Brain microvascular endothelial cell (primary cell): Measurements from ENCODE around the gene SIK3.

Experiments
- DNase-seq: peaks from one replicate; pipeline ENCODE4 v3.0.0-alpha.2; 2020
- H3K27ac ChIP-seq: fragments of 250-450 bp; sonication (Bioruptor Pico); 2 replicates; pipeline ENCODE4 v1.5.1; 2020; ENCODE audit warnings: mild to moderate bottlenecking, moderate library complexity
- H3K27me3 ChIP-seq: fragments of 250-450 bp; sonication (Bioruptor Pico); replicated peaks from 2 replicates; pipeline ENCODE4 v1.5.1; 2020; ENCODE audit warnings: mild to moderate bottlenecking
- H3K36me3 ChIP-seq: fragments of 250-450 bp; sonication (Bioruptor Pico); replicated peaks from 2 replicates; pipeline ENCODE4 v1.5.1; 2020; ENCODE audit warnings: mild to moderate bottlenecking
- H3K4me3 ChIP-seq: 2 replicates; pipeline ENCODE4 v1.5.1; 2011; ENCODE audit warnings: low read depth, mild to moderate bottlenecking, control low read depth, low read length, moderate library complexity
- CTCF ChIP-seq: IDR thresholded peaks from 2 replicates; pipeline ENCODE4 v1.5.1; 2011; ENCODE audit warnings: low read depth, mild to moderate bottlenecking, moderate library complexity, low read length, control low read depth, inconsistent platforms; ENCODE audit errors: missing control alignments
- in situ Hi-C: cut with HindIII; loops from 2 replicates; pipeline ENCODE4 v1.10.0; 2017; ENCODE audit warnings: low sequenced_read_pairs, low pct_ligation_motif_present

SIK3 gene

GRCh38 chr11:117110294-117110950 is 12.2 kb upstream of the SIK3 start:
- in situ Hi-C loops, result no loop called here
- Histone ChIP-seq H3K27me3 (no peaks in the 10 kb centered on the region), H3K36me3 (no peaks in the 10 kb centered on the region), H3K4me3 (no peak overlapping the region), H3K27ac (no peak overlapping the region)
- TF ChIP-seq CTCF, result no peak
- DNase-seq, result no peak

DNA sequence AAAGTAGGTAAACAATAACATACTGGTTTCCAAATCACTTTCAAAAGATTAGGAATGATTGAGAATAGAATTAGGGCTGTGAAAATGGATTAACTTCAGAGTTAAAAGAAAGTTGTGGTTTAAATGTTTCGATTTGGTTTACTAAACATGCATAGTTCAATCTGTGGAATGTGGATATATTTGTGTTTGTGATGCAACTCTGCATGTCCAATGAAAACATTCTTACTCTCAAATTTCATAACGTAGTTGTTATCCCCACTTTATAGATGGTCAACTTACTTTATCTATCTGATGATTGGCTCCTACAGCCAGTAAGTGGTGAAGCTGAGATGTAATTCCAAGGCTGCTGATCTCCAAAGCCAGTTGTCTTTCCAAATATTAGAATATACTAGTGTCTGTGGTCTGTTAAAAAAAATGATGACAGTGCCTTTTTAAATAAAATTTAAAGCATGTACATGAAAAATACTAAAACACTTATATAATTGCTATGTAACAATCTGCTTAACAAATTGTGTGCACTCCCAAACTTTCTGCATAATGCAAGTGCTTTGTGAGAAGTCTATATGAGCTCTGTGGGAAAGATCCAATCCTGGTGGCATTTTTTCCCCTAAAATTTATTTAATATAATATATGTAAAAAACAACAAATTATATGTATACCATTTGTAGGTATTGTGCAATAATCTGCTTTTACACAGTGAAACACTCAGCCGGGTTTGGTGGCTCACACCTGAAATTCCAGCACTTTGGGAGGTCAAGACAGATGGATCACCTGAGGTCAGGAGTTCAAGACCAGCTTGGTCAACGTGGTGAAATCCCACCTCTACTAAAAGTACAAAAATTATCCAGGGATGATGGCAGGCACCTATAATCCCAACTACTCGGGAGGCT is 9.7 kb upstream of the SIK3 start:
- in situ Hi-C loops, result no loop called here
- no peak for DNase-seq
- TF ChIP-seq CTCF, result no peak
- no peaks in the 10 kb centered on the region for H3K36me3 ChIP-seq
- no peak overlapping the region for H3K27ac ChIP-seq
- H3K4me3 ChIP-seq, result no peak overlapping the region
- H3K27me3 ChIP-seq, result no peaks in the 10 kb centered on the region

DNA sequence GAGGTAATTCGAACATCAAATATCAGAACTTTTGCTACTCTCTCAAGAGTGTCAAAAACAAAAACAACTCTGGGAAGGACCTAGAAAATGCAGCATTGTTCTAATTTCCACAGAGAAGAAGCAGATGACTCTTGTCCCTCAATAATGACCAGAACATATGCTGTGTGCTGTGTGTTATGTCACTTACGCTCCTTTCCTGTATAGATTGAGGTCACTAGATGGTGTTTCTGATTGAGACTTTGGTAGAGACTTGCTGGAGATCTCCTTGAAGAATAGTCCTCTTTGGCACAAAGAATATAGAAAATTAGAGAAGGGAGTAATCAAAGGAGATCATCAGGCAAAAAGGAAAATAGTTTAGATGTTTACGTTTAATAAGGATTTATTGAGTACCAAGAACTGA is 2.3 kb upstream of the SIK3 start:
- DNase-seq, result no peak
- TF ChIP-seq CTCF, result no peak
- in situ Hi-C loops, result no loop called here
- Histone ChIP-seq H3K4me3 (no peak overlapping the region), H3K27ac (no peak overlapping the region), H3K36me3 (no peaks in the 10 kb centered on the region), H3K27me3 (no peaks in the 10 kb centered on the region)

GRCh38 chr11:117099696-117100095 is 1.5 kb upstream of the SIK3 start:
- H3K27ac ChIP-seq, result no peak overlapping the region
- no peaks in the 10 kb centered on the region for H3K27me3 ChIP-seq
- no peak for DNase-seq
- in situ Hi-C loops, result no loop called here
- no peaks in the 10 kb centered on the region for H3K36me3 ChIP-seq
- no peak for TF ChIP-seq CTCF
- no peak overlapping the region for H3K4me3 ChIP-seq

DNA sequence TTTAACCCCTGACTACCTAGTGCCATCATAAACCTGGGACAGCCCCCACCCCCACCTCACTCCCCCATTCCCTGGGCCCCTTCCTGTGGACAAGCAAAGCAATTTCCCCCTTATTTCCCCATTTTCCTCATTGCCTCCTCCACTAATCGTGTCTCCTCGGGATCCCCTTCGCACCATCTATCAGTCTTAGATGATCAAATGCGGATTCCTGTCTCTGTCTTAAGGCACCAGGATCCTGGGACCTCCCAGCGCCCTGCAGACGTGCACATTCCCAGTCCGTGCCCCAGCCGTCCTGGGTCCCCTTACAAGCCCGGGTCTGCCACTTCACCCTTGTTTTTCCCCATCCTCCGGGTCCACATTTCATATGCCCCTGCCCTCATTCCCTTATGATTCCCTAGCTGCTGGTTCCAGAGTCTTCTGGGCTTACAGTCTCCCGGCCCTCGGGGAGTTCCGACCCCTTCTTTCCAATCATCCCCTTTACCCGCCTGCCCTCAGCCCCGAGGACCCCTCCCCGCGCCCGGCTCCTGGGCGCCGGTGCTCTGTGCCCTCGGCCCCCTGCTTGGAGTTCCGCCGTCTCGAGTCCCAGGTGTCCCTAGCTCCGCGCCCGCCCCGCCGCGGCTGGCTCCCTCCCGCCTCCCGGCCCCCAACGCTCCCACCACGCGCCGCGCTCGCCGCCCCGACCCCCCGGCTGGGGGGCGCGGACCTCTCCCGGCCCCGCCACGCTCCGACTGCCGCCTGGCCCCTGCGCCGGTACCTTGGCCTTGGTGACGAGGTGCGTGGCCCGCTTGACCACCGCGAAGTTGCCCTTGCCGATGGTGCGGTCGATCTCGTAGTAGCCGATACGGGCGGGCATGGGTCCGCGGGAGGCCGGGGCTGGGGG is 599 bp downstream of the SIK3 start:
- no peak for DNase-seq
- no peak for TF ChIP-seq CTCF
- peak overlapping the region; percentile 62 for H3K27ac ChIP-seq
- H3K4me3 ChIP-seq, result peak overlapping the region; percentile 76
- in situ Hi-C loops, result no loop called here
- H3K36me3 ChIP-seq, result no peaks in the 10 kb centered on the region
- no peaks in the 10 kb centered on the region for H3K27me3 ChIP-seq
